ENCODE results near the gene ZNF331. TPM values are rescaled to one million over a fixed set of nuclear protein-coding genes. Genes with fewer than 3 reads are reported as not detected.

Gene ZNF331
- total RNA-seq, 1 experiment from 2014 or later = 25.0 TPM

GRCh38 chr19:53583181-53583580 lies 45.2 kb downstream of the ZNF331 start:
- Histone ChIP-seq H3K4me1 (ENCODE audit: control insufficient read depth, insufficient read depth, low read length) (no peaks in the 10 kb centered on the region), H3K27ac (ENCODE audit: low read length) (no peak overlapping the region), H3K27me3 (ENCODE audit: control insufficient read depth, insufficient read depth, low read length) (no peaks in the 10 kb centered on the region), H3K9me3 (ENCODE audit: control insufficient read depth, insufficient read depth, low read depth, low read length) (peaks cover 4% of the 10 kb centered on the region; the same call in 1 of the 2 replicates), H3K4me3 (ENCODE audit: low read depth in 2 of 2, low read length in 2 of 2) (no peak overlapping the region), H3K36me3 (ENCODE audit: control insufficient read depth, insufficient read depth, low read length) (0 out of 2 replicates have a peak, but pooled peaks cover under 1% of the 10 kb centered on the region)
- no TSS peak for BruUV-seq (replicated peaks)
- in situ Hi-C loops (cut with HindIII; ENCODE audit: low pct_unique_long_range_greater_than_20kb, low sequenced_read_pairs) (no loop called here), intact Hi-C loops (cut with micrococcal nuclease; ENCODE audit: unreplicated experiment) (no loop called here)
- TF ChIP-seq SIN3A (IDR thresholded peaks at IDR 0.05; ENCODE audit: borderline replicate concordance, insufficient read depth, low read depth, low read length) (no peak), CTCF (IDR thresholded peaks at IDR 0.05) (no peak), TCF7L2 (IDR thresholded peaks at IDR 0.05; ENCODE audit: low read depth, low read length) (no peak), POLR2AphosphoS5 (IDR thresholded peaks at IDR 0.05; ENCODE audit: low read depth, low read length) (no peak), REST (IDR thresholded peaks at IDR 0.05; ENCODE audit: insufficient read depth in 1 of 2, low read depth in 2 of 2, low read length in 1 of 2) (no peak)
- ChIA-PET CTCF (no interaction called here), POLR2A (interaction anchor here (0.6 kb wide), 1 partner anchor 78 kb away, joined by 4 read pairs; no protein-coding TSS in a partner anchor)
- ATAC-seq = no peak
- DNase-seq (ENCODE audit: low read depth, low spot score) = no peak

- no TSS peak for BruUV-seq (replicated peaks)
- no peaks in the 10 kb centered on the region for H3K9me3 ChIP-seq (ENCODE audit: control insufficient read depth, insufficient read depth, low read depth, low read length)
- POLR2A ChIA-PET = no interaction called here
- intact Hi-C loops (cut with micrococcal nuclease; ENCODE audit: unreplicated experiment) (no loop called here), in situ Hi-C loops (cut with HindIII; ENCODE audit: low pct_unique_long_range_greater_than_20kb, low sequenced_read_pairs) (no loop called here)
- no peak overlapping the region for H3K27ac ChIP-seq (ENCODE audit: low read length)
- DNase-seq (ENCODE audit: low read depth, low spot score) (no peak), ATAC-seq (no peak)
- H3K36me3 ChIP-seq (ENCODE audit: control insufficient read depth, insufficient read depth, low read length) = no peaks in the 10 kb centered on the region
- H3K4me1 ChIP-seq (ENCODE audit: control insufficient read depth, insufficient read depth, low read length) = no peaks in the 10 kb centered on the region
- H3K27me3 ChIP-seq (ENCODE audit: control insufficient read depth, insufficient read depth, low read length) = no peaks in the 10 kb centered on the region
- no peak for TF ChIP-seq CTCF (IDR thresholded peaks at IDR 0.05)
- CTCF ChIA-PET = no interaction called here
- no peak overlapping the region for H3K4me3 ChIP-seq (ENCODE audit: low read depth in 2 of 2, low read length in 2 of 2)
Observed at GRCh38 chr19:53586277-53586691, 48.3 kb downstream of the ZNF331 start.

Measured in Panc1 (cell line).